Breast epithelium (tissue), 4 donors: Measurements from ENCODE around the gene ARHGAP15. TPM values are rescaled to one million over a fixed set of nuclear protein-coding genes. Genes with fewer than 3 reads are reported as not detected.

ENCODE experiments used
- DNase-seq, 2 donors: peaks; one replicate each; pipeline ENCODE4 v3.0.0-alpha.2; 2019; ENCODE audit warnings: low spot score in 2 of 2
- H3K27ac ChIP-seq, 2 donors: fragments of 200-600 bp; sonication (generic) in 1 of 2; one replicate each; pipeline ENCODE4 v1.5.1; 2016 to 2019; ENCODE audit warnings: mild to moderate bottlenecking in 1 of 2
- H3K27me3 ChIP-seq, 2 donors: fragments of 200-600 bp; sonication (generic) in 1 of 2; one replicate each; pipeline versions ENCODE4 v1.5.1 to v1.6.0; 2017 to 2019; ENCODE audit warnings: control low read depth in 1 of 2, mild to moderate bottlenecking in 1 of 2
- H3K36me3 ChIP-seq: fragments of 200-600 bp; one replicate; pipeline ENCODE4 v1.5.1; 2019
- H3K4me1 ChIP-seq, 2 donors: fragments of 200-600 bp; sonication (generic); one replicate each; pipeline ENCODE4 v1.5.1; 2016 to 2019; ENCODE audit warnings: control low read depth in 1 of 2
- H3K4me3 ChIP-seq, 3 donors: fragments of 200-600 bp; sonication (generic); 1 replicate in 2 of 3; 2 replicates in 1 of 3; pipeline ENCODE4 v1.5.1; 2016 to 2019; ENCODE audit warnings: mild to moderate bottlenecking in 3 of 3, moderate library complexity in 2 of 3
- H3K9me3 ChIP-seq, 2 donors: fragments of 200-600 bp; sonication (generic) in 1 of 2; one replicate each; pipeline ENCODE4 v1.5.1; 2016 to 2019; ENCODE audit warnings: control low read depth in 1 of 2
- CTCF ChIP-seq, 3 donors: fragments of 450-650 bp; IDR thresholded peaks; one replicate each; pipeline ENCODE4 v1.5.1; 2016 to 2017; ENCODE audit warnings: antibody characterized with exemption in 3 of 3, mild to moderate bottlenecking in 3 of 3, moderate library complexity in 3 of 3
- POLR2A ChIP-seq: fragments of 450-650 bp; IDR thresholded peaks from one replicate; pipeline ENCODE4 v1.6.1; 2016; ENCODE audit warnings: antibody characterized with exemption, mild to moderate bottlenecking, moderate library complexity
- POLR2AphosphoS5 ChIP-seq, 3 donors: sonication (generic); formaldehyde crosslinking; IDR thresholded peaks; one replicate each; pipeline ENCODE4 v1.6.1; 2017; ENCODE audit warnings: antibody characterized with exemption in 3 of 3
- intact Hi-C: fragments of 100-400 bp; cut with DNase I; formaldehyde crosslinking; loops from one replicate; pipeline ENCODE4 v1.15.1; 2023; ENCODE audit warnings: low total_unique reads
- total RNA-seq, 3 donors: library from RNA; depleted of rRNA; stranded (reverse); fragments of >200 nt; gene quantifications; one replicate each; pipeline ENCODE4 v1.1.0, GENCODE V29; 2016

Gene ARHGAP15
- total RNA-seq, 3 donors from 2014 or later: 8.9 to 13.4 (median 10.7) TPM

- intact Hi-C loops: no loop called here
- no peak for DNase-seq
- Histone ChIP-seq H3K4me3 (no peak overlapping the region), H3K27ac (no peak overlapping the region), H3K4me1 (no peaks in the 10 kb centered on the region), H3K9me3 (no peaks in the 10 kb centered on the region), H3K27me3 (no peaks in the 10 kb centered on the region), H3K36me3 (no peaks in the 10 kb centered on the region)
- TF ChIP-seq POLR2AphosphoS5 (IDR thresholded peaks at IDR 0.05) (no peak), CTCF (IDR thresholded peaks at IDR 0.05) (no peak), POLR2A (no peak)
Measured at GRCh38 chr2:143453981-143454511, 324.8 kb downstream of the ARHGAP15 start.

- no peak for DNase-seq
- intact Hi-C loops: no loop called here
- no peak for TF ChIP-seq POLR2A
- no peak for TF ChIP-seq CTCF (IDR thresholded peaks at IDR 0.05)
- TF ChIP-seq POLR2AphosphoS5 (IDR thresholded peaks at IDR 0.05): no peak
- Histone ChIP-seq H3K36me3 (no peaks in the 10 kb centered on the region), H3K27me3 (no peaks in the 10 kb centered on the region), H3K4me1 (no peaks in the 10 kb centered on the region), H3K27ac (no peak overlapping the region), H3K9me3 (no peaks in the 10 kb centered on the region), H3K4me3 (no peak overlapping the region)
Measured at GRCh38 chr2:143455317-143455716, 326.1 kb downstream of the ARHGAP15 start.

GRCh38 chr2:143458258-143459190, 329.3 kb downstream of the ARHGAP15 start:
- no peaks in the 10 kb centered on the region for H3K27me3 ChIP-seq

GRCh38 chr2:143460382-143460781, 331.2 kb downstream of the ARHGAP15 start:
- DNase-seq: no peak
- no peak for TF ChIP-seq POLR2A
- TF ChIP-seq POLR2AphosphoS5 (IDR thresholded peaks at IDR 0.05): no peak
- no peak for TF ChIP-seq CTCF (IDR thresholded peaks at IDR 0.05)
- no peaks in the 10 kb centered on the region for H3K36me3 ChIP-seq
- intact Hi-C loops: no loop called here
- H3K27me3 ChIP-seq: no peaks in the 10 kb centered on the region
- H3K9me3 ChIP-seq: no peaks in the 10 kb centered on the region
- no peak overlapping the region for H3K4me3 ChIP-seq
- no peak overlapping the region for H3K27ac ChIP-seq
- no peaks in the 10 kb centered on the region for H3K4me1 ChIP-seq

More at GRCh38 chr2:143458258-143459190, 329.3 kb downstream of the ARHGAP15 start:
- H3K4me1 ChIP-seq: no peaks in the 10 kb centered on the region
- intact Hi-C loops: no loop called here
- no peak overlapping the region for H3K27ac ChIP-seq
- H3K4me3 ChIP-seq: no peak overlapping the region
- no peak for DNase-seq
- TF ChIP-seq POLR2AphosphoS5 (IDR thresholded peaks at IDR 0.05) (no peak), POLR2A (no peak), CTCF (IDR thresholded peaks at IDR 0.05) (no peak)
- no peaks in the 10 kb centered on the region for H3K9me3 ChIP-seq
- H3K36me3 ChIP-seq: no peaks in the 10 kb centered on the region

- no peak overlapping the region for H3K27ac ChIP-seq
- no peak for DNase-seq
- intact Hi-C loops: no loop called here
- no peak overlapping the region for H3K4me3 ChIP-seq
- no peaks in the 10 kb centered on the region for H3K4me1 ChIP-seq
- no peak for TF ChIP-seq POLR2A
- no peak for TF ChIP-seq POLR2AphosphoS5 (IDR thresholded peaks at IDR 0.05)
- TF ChIP-seq CTCF (IDR thresholded peaks at IDR 0.05): no peak
- H3K27me3 ChIP-seq: no peaks in the 10 kb centered on the region
- H3K9me3 ChIP-seq: no peaks in the 10 kb centered on the region
- H3K36me3 ChIP-seq: no peaks in the 10 kb centered on the region
Measured at GRCh38 chr2:143463719-143464118, 334.5 kb downstream of the ARHGAP15 start.
